Measurements from ENCODE around the gene FCN3.

Gene FCN3

DNA sequence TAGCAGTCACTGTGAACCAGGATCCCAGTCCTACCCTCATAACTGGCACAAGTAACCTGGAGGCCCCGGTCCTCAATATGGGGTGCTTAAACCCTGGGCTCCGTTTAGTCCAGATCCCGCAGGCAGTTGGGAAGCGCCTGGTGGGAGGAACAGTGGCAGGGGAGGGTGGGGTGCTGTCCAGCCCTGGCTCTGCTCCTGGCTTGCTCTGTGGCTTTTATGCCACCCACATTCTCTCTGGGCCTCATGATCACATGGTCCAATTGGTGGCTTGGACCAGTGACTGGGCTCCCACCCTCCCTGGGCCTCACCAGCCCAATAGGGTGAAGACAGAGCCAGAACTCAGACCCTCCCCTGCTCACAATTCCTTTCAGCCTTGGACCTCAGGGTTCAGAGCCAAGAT is 5.6 kb upstream of the FCN3 start:
- no peak for DNase-seq (ENCODE audit: low read depth in 2 of 2)

- DNase-seq (ENCODE audit: low read depth in 2 of 2): no peak
Measured at GRCh38 chr1:27379564-27380122, 5.0 kb upstream of the FCN3 start.

DNA sequence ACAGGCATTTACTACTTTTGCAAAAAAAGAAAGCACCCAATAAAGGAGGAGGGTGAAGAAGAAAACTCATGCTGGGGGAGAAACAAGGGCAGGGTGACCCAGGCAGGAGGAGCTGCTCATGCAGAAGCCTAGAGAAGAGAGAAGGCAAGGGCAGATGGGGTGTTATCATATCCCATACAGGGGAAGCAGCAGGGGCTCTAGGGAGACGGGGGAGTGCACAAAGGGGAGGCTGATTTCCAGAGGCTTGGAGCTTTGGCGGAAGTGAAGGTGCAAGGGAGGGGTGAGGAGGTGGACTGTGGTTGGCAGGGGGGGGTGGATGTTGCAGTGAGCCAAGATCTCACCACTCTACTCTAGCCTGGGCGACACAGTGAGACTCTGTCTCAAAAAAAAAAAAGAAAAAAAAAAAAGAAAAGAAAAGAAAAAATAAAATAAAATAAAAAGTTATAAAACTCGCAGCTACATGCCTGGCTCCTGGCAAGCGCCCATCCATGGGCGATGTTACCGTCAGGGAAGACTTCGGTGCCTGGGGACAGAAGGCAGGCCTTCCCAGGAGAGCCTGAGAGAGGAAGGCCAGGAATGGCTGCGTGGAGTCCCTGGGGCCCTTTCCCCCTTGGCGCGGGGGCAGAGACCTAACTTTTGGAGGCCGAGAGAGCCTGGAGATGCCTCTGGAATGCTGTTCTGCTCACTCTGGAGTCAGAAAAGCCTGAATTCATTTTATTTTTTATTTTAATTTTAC is 3.3 kb upstream of the FCN3 start:
- no peak for DNase-seq (ENCODE audit: low read depth in 2 of 2)

DNA sequence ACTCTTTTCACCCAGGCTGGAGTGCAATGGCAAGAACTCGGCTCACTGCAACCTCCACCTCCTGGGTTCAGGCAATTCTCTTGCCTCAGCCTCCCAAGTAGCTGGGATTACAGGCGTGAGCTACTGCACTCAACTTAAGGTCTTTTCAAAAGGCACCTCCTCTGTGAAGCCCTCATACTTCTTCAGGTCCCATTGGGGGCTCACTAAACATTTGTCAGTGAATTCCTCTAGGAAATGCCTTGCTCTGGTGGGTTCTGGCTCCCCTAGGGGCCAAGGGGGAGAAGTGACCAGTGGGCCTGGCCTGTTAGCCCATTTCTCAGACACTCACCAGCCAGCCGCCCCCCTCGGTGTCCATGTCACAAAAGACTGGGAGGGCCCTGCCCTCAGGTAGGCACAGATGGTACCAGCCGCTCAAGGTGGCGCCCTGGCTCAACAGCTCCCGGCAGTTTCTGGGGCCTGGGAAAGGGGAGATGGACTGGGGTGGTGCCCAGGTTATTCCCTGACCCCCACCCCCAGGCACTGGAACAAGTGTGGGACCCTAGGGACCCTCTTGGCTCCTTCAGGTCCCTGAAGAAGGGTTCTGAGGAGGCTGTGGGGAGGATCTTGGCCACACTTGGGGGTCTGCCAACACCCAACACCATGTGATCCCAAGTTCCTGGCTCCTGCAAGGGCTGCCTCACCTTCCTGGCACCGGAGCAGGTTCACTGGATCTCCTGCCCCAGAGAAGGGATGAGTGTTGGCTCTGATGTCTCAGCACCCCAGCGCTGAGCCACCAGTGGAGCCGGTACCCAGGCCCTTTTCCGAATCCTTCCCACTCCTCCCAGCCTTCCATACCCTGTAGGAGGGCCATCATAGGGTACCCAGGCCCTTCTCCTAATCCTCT is 1.6 kb downstream of the FCN3 start:
- DNase-seq (ENCODE audit: low read depth in 2 of 2): no peak

GRCh38 chr1:27372022-27372807 is 2.4 kb downstream of the FCN3 start:
- no peak for DNase-seq (ENCODE audit: low read depth in 2 of 2)

DNA sequence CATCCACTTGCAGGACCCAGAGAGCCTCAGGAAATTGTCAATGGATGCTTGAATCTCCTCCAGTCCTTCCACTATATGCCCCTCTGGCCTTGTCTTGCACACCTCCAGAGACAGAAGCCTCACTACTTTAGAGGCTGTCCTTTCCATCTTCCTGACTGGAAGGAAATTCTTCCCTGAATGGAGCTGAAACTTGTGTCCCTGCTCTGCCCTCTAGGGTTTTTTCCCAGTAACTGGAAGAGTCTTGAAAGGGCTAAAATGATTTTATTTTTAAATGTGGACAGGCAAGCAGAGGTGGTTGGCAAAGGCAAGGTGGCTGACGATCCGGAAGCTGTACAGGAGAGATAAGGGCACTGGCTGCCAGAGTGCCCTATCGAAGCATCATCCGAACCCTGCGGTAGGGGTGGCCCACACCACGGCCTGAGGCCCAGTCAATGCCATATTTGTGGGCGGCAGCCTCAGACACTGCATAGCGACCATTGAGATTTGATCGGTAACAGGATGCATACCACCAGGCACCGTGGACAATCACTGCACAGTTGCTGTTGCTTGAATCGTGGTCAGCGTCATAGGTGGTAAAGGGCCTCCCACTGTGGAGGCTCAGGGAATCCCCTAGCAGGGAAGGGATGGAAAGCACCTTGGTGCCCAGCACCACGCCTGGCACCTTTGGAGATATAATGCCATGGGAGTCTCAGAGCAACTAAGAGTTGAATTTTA is 5.6 kb downstream of the FCN3 start:
- DNase-seq (ENCODE audit: low read depth in 2 of 2): no peak

DNA sequence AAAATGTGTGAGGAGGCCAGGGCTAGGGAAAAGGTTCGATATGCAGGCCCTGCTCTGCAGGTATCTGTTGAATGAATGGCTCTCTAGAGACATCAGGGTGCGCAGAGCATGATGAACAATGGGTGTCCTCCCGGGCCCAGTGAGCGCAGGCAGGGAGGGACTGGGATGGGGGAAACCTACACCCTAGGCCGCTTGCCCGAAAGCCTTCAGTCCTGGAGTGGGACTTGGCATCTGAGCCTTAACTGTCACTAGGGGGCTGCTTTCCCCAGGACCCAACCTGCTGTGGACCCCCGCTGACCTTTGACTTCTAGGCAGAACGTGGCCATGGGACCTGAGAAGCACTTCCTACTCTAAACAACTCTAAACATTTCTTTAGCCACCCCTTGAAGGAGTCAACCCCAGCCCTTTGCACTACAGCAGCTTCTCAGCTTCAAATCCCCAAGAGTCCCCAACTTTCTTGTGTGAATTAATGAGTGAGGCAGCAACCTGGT is 7.4 kb downstream of the FCN3 start:
- no peak for DNase-seq (ENCODE audit: low read depth in 2 of 2)

- DNase-seq (ENCODE audit: low read depth in 2 of 2): no peak
Measured at GRCh38 chr1:27366411-27367159, 8.0 kb downstream of the FCN3 start, which contains the start of gene MAP3K6. Gene MAP3K6, minus strand, starts transcription at chr1:27366961. Its CDS starts 364 bp downstream, at chr1:27366597.

DNA sequence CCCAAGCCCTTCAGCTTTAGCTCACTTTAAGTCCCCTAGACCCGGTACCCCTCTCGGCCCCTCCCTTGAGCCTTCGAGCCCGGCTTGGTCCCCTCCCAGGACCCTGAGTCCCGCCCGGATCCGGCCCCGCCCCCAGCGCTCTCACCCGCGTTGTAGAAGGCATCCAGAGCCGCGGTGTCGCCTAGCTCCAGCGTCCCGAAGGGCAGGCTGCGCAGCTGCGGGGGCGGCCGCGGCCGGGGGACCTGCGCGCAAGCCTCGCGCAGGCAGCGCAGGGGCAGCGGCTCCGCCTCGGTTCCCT is 8.6 kb downstream of the FCN3 start:
- peak; percentile 35 to 49 for DNase-seq (ENCODE audit: low read depth in 2 of 2)

DNA sequence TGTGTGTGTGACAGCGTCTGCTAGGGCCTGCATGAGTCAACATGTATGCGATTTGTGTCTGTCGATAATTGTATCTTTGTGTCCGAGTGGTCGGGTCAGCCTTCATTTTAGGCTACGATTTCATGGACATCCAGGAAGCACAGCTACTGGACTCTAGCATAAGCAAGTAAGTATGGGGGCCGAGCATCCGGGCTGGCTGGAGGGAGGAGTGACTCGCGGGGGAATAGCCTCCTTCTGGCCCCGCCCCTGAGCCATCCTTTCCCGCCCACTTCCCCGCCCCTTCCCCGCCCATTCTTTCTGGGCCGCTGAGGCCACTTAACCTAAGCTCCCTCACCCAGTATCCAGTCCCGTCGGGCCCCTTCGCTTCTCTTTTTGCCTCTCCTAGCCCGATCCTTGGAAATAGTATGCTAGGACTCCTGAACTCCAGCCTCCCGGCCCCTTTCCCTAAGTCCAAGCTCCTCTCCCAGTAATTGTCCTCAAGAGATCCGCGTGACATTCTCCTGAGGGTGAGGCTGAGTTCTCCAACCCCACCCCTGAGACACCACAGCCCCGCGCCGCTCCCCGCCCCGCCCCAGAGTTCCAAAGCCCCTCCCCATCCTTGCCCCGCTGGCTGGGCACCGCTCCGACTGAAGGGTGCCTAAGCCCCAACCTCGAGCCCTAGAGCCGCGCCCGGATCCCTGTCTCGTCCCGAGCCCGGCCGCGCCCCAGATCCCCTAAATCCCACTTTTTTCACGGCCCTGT is 9.1 kb downstream of the FCN3 start:
- peak; percentile 61 to 69 for DNase-seq (ENCODE audit: low read depth in 2 of 2)

GRCh38 chr1:27364696-27365371 is 9.8 kb downstream of the FCN3 start:
- no peak for DNase-seq (ENCODE audit: low read depth in 2 of 2)

DNA sequence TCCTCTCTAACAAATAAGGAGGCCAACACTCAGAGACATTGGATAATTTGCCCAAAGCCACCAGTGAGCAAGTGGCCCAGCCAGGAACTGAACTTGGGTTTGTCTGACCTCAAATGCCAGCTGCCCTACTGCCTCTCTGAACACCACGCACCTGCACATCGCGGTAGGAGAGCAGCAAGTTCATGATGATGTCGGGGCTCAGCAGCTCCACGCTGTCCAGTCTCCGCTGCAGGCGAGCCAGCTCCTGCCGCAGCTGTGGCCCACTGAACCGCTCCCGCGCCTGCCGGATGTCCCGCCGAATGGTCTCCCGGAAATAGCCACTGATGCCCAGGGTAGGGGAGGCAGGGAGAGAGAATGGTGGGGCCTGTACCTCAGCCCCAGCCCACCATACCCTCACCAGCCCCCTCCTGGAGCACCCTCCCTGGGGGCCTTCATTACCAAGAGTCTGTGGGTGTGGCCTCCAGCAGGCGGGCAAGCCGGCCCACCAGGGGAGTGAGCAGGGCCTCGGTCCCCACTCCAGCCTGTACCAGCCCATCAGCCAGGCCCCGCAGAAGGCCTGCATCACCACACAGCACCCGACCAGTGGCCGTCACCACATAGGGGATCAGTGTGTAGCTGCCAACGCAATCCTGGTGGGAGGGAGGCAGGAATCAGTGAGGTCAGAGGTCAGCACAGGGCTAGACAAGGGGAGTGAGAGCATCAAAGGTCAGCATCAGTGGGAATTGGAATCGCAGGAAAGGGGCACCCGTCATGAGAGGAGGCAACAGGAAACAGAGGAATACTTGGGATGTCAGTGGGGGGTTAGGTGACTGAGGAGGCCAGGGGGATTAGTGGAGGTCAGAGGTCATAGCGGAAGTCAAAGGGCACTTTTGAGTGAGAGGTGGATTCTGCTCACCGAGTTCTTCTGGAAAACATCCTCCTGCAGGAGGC is 10.6 kb downstream of the FCN3 start:
- no peak for DNase-seq (ENCODE audit: low read depth in 2 of 2)

DNA sequence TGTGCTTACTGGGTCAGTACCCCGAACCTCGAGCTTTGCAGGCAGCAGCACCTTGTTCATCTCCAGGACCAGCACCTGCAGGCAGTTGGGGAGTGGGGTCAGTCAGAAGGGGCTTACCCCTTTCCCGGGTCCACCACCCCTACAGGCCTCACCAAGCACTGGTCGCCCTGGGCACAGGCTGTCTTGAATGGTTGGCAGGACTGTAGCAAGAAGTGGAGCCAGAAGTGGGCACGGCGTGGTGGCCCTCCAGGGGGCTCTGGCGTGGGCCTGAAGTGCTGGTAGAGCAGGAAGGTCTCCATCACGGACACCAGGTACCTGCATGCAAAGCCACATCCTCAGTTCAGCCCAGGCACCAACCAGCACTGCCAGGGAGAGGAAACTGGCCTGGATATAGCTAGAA is 13.1 kb downstream of the FCN3 start:
- no peak for DNase-seq (ENCODE audit: low read depth in 2 of 2)

- DNase-seq (ENCODE audit: low read depth in 2 of 2): no peak
Measured at GRCh38 chr1:27361044-27361402, 13.6 kb downstream of the FCN3 start.

- peak in 1 of 2 donors; percentile 14 for DNase-seq (ENCODE audit: low read depth in 2 of 2)
Measured at GRCh38 chr1:27360159-27361043, 14.2 kb downstream of the FCN3 start.

DNA sequence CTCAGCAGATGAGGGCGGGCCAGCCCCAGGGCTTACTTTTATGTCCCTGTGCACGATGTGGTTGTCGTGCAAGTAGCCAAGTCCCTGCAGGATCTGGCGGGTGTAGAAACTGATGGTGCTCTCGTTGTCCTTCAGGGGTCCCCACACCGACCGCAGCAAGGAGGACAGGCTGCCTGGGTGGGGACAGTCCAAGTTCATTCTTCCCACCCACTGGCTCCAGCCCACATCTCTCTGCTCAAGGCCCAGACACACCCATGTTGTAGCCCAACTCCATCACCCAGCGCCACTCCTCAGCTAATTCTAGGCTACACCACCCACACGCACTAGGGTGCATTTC is 14.8 kb downstream of the FCN3 start:
- no peak for DNase-seq (ENCODE audit: low read depth in 2 of 2)

- DNase-seq (ENCODE audit: low read depth in 2 of 2): no peak
Measured at GRCh38 chr1:27358928-27359313, 15.7 kb downstream of the FCN3 start.
